Smooth muscle cell of the coronary artery (primary cell): Measurements from ENCODE around the gene MYH13. TPM values are rescaled to one million over a fixed set of nuclear protein-coding genes. Genes with fewer than 3 reads are reported as not detected.

Experiments used
- total RNA-seq: library from RNA; depleted of rRNA; stranded (reverse); fragments of >200 nt; gene quantifications from 2 replicates; pipeline ENCODE4 v1.2.3, GENCODE V29; 2014; ENCODE audit warnings: low replicate concordance

The MYH13 gene
- total RNA-seq: not detected in 2 replicates

DNA sequence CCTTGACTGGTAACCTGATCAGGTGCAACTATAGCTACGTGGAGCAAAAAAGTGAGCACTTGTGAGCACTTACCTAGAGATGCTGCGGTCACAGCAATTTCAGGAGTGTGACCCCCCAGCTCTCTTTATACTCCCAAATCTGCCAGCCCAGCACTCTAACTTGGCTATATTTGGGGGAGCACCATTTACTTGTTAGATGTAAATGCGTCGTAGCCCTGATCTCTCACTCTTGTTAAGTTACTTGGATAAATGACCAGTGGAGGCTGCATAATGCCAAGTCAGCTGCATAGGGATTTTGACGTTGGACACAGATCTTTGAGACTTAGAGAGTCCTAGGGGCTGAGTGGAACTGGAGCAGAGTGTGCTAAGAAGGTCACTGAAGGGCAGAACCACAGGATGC lies at the start of gene MYH13:
MYH13 (minus strand) TSS at position 101 of the 400 bp plus-strand sequence. CDS start 8,476 bp downstream, outside the sequence.

GRCh38 chr17:10421900-10422542 lies 49.2 kb upstream of the MYH13 start, which contains the start of gene MYH8:
Gene MYH8 (minus strand): TSS chr17:10421950. CDS start chr17:10420227, 1,723 bp downstream.

Other genes starting within 250 kb of the MYH13 start
- 0.53 and 17.0 TPM in 2 replicates for gene GAS7, start 174.4 kb downstream of the MYH13 start, total RNA-seq
- gene MYH8, start 48.9 kb upstream of the MYH13 start, total RNA-seq: not detected in 2 replicates
- gene MYH4, start 96.6 kb upstream of the MYH13 start, total RNA-seq: not detected in 2 replicates
- not detected in 2 replicates for gene MYH1, start 145.5 kb upstream of the MYH13 start, total RNA-seq
- gene MYH2, start 176.7 kb upstream of the MYH13 start, total RNA-seq: not detected in 2 replicates